ENCODE measurements around the gene MAGI1.

MAGI1 gene

GRCh38 chr3:65331730-65332129 is 707.0 kb downstream of the MAGI1 start:
- DNase-seq: no peak

- no peak for DNase-seq
These were observed 708.6 kb downstream of the MAGI1 start for GRCh38 chr3:65330072-65330471.

GRCh38 chr3:65328148-65328547 is 710.6 kb downstream of the MAGI1 start:
- no peak for DNase-seq

GRCh38 chr3:65326574-65326973 is 712.1 kb downstream of the MAGI1 start:
- DNase-seq: no peak

GRCh38 chr3:65322910-65323309 is 715.8 kb downstream of the MAGI1 start:
- no peak for DNase-seq

- DNase-seq: no peak
These were observed 720.5 kb downstream of the MAGI1 start for GRCh38 chr3:65318231-65318630.

GRCh38 chr3:65314916-65315315 is 723.8 kb downstream of the MAGI1 start:
- DNase-seq: no peak

- no peak for DNase-seq
These were observed 724.4 kb downstream of the MAGI1 start for GRCh38 chr3:65314269-65314668.

- no peak for DNase-seq
These were observed 725.1 kb downstream of the MAGI1 start for GRCh38 chr3:65313666-65314065.

GRCh38 chr3:65305836-65306235 is 732.9 kb downstream of the MAGI1 start:
- no peak for DNase-seq

Data from CD4-positive, alpha-beta T cell treated with Interleukin-1 beta for 1 hour (primary cell).